Parathyroid adenoma (tissue), 2 donors: ENCODE measurements around the gene TUT4.

ENCODE experiments used
- H2AFZ ChIP-seq: fragments of 300-600 bp; sonication (generic); one replicate; pipeline ENCODE4 v1.7.0; 2017; ENCODE audit warnings: antibody characterized with exemption, mild to moderate bottlenecking
- H3K27ac ChIP-seq: fragments of 300-600 bp; sonication (generic); one replicate; pipeline ENCODE4 v1.7.0; 2017
- H3K27me3 ChIP-seq: fragments of 300-600 bp; sonication (generic); one replicate; pipeline ENCODE4 v1.7.0; 2017; ENCODE audit warnings: low read length; ENCODE audit not compliant: control insufficient read depth, insufficient read depth
- H3K36me3 ChIP-seq: fragments of 300-600 bp; sonication (generic); one replicate; pipeline ENCODE4 v1.7.0; 2017; ENCODE audit warnings: low read length; ENCODE audit not compliant: control insufficient read depth, insufficient read depth
- H3K4me1 ChIP-seq: fragments of 300-600 bp; sonication (generic); one replicate; pipeline ENCODE4 v1.7.0; 2017; ENCODE audit warnings: control low read depth
- H3K4me2 ChIP-seq: fragments of 300-600 bp; sonication (generic); one replicate; pipeline ENCODE4 v1.7.0; 2017; ENCODE audit warnings: low read length
- H3K4me3 ChIP-seq: fragments of 300-600 bp; sonication (generic); one replicate; pipeline ENCODE4 v1.7.0; 2017; ENCODE audit warnings: low read depth, low read length
- H3K79me2 ChIP-seq: fragments of 300-600 bp; sonication (generic); one replicate; pipeline ENCODE4 v1.7.0; 2017; ENCODE audit warnings: control low read depth
- H3K9ac ChIP-seq: fragments of 300-600 bp; sonication (generic); one replicate; pipeline ENCODE4 v1.7.0; 2017; ENCODE audit warnings: mild to moderate bottlenecking
- H3K9me3 ChIP-seq: fragments of 300-600 bp; sonication (generic); one replicate; pipeline ENCODE4 v1.7.0; 2017; ENCODE audit warnings: low read length; ENCODE audit not compliant: control insufficient read depth
- CTCF ChIP-seq: fragments of 300-600 bp; sonication (generic); IDR thresholded peaks from one replicate; pipeline ENCODE4 v1.7.0; 2017; ENCODE audit warnings: antibody characterized with exemption, mild to moderate bottlenecking
- donor health status: primary hyperparathyroidism.

TUT4 gene

DNA sequence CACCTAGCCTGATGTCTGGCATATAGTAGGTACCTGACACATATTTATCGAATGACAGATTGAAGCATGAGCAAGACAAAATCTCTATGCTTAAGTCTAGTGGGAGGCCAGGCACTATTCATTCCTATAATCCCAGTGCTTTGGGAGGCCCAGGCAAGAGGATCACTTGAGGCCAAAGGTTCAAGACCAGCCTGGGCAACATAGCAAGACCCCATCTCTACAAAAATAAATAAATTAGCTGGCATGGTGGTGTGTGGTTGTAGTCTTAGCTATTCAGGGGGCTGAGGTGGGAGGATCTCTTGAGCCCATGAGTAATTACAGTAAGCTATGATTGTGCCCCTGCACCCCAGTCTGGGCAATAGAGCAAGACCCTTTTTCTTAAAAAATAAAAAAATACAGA lies 23.2 kb upstream of the TUT4 start:
- Histone ChIP-seq H3K27me3 (no peaks in the 10 kb centered on the region), H3K9me3 (no peaks in the 10 kb centered on the region), H3K4me1 (peaks cover 8% of the 10 kb centered on the region), H3K9ac (no peak overlapping the region), H3K36me3 (no peaks in the 10 kb centered on the region), H3K4me2 (no peak overlapping the region), H3K27ac (no peak overlapping the region), H3K4me3 (no peak overlapping the region), H3K79me2 (no peaks in the 10 kb centered on the region), H2AFZ (no peak overlapping the region)
- no peak for TF ChIP-seq CTCF

- Histone ChIP-seq H3K9me3 (no peaks in the 10 kb centered on the region), H2AFZ (no peak overlapping the region), H3K4me1 (peaks cover 8% of the 10 kb centered on the region), H3K4me3 (no peak overlapping the region), H3K27me3 (no peaks in the 10 kb centered on the region), H3K9ac (no peak overlapping the region), H3K27ac (no peak overlapping the region), H3K36me3 (no peaks in the 10 kb centered on the region), H3K4me2 (no peak overlapping the region), H3K79me2 (no peaks in the 10 kb centered on the region)
- TF ChIP-seq CTCF: no peak
Observed at GRCh38 chr1:52574594-52574993, 21.7 kb upstream of the TUT4 start.

DNA sequence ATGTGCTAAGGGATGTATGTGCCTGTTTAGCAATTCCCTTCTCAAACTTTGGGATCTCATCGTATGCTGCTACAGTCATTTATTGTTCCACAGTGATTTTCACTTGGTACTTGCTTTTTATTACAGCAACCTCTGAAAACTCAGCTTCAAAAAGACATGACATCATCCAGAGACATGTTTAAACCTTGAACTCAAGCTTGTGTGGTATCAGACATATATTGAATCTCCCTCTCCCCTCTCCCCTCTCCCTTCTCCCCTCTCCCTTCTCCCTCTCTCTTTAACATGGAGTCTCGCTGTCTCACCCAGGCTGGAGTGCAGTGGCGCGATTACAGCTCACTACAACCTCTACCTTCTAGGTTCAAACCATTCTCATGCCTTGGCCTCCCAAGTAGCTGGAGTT lies 19.5 kb upstream of the TUT4 start:
- no peak for TF ChIP-seq CTCF
- no peak overlapping the region for H3K27ac ChIP-seq
- H3K79me2 ChIP-seq: no peaks in the 10 kb centered on the region
- H3K9me3 ChIP-seq: no peaks in the 10 kb centered on the region
- H3K36me3 ChIP-seq: no peaks in the 10 kb centered on the region
- H3K4me3 ChIP-seq: no peak overlapping the region
- no peak overlapping the region for H3K4me2 ChIP-seq
- H3K9ac ChIP-seq: no peak overlapping the region
- no peak overlapping the region for H2AFZ ChIP-seq
- no peaks in the 10 kb centered on the region for H3K27me3 ChIP-seq
- H3K4me1 ChIP-seq: peaks cover 3% of the 10 kb centered on the region

- H3K79me2 ChIP-seq: no peaks in the 10 kb centered on the region
Observed at GRCh38 chr1:52571783-52572182, 18.9 kb upstream of the TUT4 start.

More at GRCh38 chr1:52571783-52572182, 18.9 kb upstream of the TUT4 start:
- Histone ChIP-seq H3K36me3 (no peaks in the 10 kb centered on the region), H3K9me3 (no peaks in the 10 kb centered on the region), H3K9ac (no peak overlapping the region), H2AFZ (no peak overlapping the region), H3K27ac (no peak overlapping the region), H3K27me3 (no peaks in the 10 kb centered on the region), H3K4me3 (no peak overlapping the region), H3K4me1 (peaks cover 3% of the 10 kb centered on the region), H3K4me2 (no peak overlapping the region)
- TF ChIP-seq CTCF: no peak
